GM12874 (cell line): Measurements from ENCODE around the gene RSPH9.

Experiments used
- TF ChIP-seq, protein P1 (sequence below): IDR thresholded peaks from 2 replicates; pipeline ENCODE4 v1.5.1; 2011; ENCODE audit warnings: low read depth, mild to moderate bottlenecking, control low read depth, low read length, moderate library complexity; ENCODE audit not compliant: insufficient read depth

The RSPH9 gene

DNA sequence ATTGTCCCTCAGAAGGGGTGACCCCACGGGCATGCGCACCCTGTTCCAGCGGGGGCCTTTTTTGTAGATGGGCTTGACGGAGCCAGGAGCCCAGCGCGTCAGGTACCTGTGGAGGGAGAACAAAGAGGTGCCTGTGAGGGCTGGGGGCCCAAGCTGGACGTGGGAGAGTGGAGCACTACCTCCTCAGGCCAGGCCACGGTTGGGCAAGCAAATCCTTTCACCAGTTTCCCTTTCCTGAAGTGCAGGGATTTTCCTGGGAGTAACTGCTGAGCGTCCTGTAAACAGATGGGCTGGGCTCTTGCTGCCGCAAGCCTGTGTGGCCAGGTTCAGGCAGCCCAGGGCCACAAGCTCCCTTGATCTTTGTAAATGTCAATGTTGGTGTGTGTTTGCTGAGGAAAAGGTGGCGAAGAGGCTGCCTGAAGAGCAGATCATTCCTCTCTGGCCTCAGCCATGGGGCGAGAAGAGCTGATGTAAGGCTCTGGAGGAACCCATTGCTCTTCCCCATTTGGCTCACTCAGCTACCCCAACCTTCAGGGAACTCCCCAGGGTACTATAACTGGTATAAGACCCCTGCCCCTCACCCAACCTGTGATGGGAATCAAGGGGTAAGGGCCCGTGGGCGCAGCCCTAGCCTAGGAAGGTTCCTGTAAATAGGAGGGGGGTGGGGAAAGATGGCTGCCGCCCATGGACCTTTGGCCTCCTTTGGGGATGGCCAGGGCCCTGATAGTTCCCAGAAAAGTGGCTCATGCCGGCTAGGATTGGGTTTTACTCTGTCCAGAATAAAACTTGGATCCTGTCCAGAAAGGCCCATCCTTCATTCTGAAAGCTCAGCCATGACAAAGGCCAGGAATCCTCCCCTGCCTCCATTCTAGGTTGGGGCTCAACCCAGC, 27.2 kb downstream of the RSPH9 start:
- TF ChIP-seq, protein P1, sequence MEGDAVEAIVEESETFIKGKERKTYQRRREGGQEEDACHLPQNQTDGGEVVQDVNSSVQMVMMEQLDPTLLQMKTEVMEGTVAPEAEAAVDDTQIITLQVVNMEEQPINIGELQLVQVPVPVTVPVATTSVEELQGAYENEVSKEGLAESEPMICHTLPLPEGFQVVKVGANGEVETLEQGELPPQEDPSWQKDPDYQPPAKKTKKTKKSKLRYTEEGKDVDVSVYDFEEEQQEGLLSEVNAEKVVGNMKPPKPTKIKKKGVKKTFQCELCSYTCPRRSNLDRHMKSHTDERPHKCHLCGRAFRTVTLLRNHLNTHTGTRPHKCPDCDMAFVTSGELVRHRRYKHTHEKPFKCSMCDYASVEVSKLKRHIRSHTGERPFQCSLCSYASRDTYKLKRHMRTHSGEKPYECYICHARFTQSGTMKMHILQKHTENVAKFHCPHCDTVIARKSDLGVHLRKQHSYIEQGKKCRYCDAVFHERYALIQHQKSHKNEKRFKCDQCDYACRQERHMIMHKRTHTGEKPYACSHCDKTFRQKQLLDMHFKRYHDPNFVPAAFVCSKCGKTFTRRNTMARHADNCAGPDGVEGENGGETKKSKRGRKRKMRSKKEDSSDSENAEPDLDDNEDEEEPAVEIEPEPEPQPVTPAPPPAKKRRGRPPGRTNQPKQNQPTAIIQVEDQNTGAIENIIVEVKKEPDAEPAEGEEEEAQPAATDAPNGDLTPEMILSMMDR, result no peak

DNA sequence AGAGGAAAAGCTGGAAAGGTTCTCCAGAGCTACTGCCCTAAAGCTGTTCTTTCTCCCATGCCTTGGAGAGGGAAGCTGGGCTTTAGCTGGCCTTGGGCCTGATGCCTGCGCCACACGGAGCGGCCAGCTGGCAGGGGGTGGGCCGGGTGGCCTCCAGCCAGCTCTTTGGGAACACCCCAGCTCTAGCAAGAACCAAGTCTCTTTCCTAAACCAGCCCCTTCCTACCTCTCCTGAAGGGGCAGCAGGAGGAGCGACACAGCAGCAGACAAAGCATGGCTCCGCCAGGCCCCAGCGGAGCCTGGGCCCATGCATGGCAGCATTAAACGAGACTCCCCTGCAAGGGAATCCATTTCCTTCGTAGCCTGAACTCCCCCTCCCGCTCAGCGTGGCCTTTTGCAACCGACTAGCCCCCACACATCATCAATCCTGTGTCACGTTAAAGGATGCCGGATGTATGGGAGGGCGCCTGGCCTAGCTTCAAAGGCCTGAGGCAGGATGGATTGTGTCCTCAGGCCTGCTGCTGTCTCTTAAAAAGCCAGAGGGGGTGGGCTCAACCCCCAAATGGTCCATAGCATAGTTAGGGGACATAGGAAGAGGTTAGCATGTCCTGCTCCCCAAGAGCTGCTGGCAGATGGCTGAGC, 28.7 kb downstream of the RSPH9 start:
- TF ChIP-seq, protein P1, result no peak

DNA sequence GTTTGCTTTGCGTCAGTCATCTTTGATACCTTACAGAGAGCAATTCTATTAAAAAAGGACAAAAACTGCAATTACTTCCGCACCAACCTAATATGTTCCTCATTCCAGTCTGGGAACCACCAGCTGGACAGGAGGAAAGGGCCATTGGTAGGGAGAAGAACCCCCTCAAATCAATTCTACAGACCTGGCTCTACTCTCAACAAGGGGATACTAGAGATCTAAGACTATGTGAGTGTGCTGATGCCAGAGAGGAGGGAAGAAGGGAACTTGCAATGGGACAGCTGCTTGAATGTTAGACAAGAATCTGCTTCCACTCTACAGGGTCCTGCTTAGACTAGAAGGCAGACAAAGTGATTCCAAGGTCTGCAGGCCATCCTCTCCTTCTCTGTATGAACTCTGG, 29.5 kb downstream of the RSPH9 start:
- TF ChIP-seq, protein P1, result no peak

DNA sequence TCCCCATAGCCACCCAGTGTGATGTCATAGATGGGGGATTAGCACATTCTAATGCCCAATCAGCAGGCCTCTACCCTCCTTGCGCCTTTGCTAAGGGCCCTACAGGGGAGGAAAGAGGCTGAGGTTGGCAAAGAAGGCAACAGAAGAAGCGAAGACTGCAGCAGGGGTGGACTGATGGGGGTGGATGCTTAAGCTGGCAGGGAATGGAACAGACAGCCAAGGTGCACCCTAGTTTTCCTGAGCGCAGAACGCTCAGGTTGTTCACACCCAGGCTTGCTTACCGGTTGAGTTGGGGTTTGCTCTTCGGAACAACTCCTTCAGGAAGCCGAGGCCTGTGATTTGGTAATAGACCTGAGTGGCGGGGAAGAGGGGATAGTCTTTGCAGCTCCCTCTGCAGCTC, 30.1 kb downstream of the RSPH9 start:
- TF ChIP-seq, protein P1, result no peak

DNA sequence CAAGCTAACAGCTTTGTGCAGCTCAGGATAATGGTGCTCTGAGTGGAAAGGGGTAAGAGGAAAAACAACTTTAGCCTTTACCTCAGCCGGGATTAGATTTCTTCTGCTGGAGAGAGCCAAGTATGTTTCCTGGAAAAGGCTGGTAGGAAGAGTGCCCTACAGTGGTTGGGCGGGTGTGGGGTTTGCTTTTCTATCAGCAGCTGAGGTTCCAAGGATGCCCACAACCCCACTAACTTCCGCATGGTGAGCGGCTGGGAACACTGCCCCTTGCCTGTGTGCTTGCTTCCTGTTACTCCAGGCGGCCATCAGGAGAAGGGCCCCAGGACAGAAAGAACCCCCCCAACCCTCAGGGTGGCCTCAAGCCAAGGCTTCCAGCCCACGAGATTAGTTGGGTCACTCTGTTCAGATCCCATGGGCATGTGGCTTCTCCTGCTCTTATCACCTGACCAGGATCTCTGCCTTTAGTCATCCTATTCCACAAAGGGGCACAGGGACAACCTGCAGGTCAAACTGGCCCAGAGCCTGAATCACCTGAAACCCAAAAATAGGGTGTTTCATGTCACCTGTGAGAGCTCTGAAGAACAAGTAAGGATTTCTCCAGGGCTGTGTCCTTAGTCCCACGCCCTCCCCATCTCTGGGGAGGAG, 32.2 kb downstream of the RSPH9 start:
- TF ChIP-seq, protein P1, result no peak

DNA sequence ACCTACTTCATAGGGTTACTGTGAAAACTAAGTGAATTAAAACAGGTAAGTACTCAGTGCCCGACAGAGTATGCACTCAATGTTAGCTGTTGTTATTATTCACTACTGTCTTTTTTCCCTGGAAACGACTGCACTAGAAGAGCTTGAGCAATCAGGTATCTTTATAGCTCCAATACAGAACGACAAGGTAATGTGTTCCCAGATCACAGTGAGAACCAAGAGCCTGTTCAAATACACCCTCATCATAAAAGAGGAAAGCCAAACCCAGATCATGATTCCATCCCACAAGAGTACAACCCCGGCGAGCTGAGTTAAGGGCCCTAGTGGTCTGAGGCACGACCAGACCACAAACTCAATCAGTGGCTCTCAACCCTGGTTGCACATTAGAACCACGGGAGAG, 32.9 kb downstream of the RSPH9 start:
- TF ChIP-seq, protein P1, result no peak

DNA sequence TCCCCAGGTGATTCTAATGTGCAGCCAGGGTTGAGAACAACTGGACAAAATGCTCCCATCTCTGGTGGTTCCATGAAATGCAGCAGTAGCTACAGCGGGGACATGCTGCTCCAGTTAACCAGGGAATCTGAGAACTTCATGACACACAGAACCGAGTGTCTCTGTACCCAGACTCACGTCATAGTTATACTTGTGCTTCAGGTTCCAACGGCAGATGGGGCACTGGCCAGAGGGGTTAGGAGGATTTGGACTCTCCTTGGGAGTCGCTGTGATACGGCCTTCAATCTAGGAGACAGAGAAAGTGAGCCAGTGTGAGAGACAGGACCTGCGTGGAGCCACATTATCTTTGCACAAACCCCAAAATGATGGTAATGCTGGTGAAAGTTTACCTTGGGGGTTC, 33.5 kb downstream of the RSPH9 start:
- TF ChIP-seq, protein P1, result no peak
